ENCODE data around the gene OR5K1.

GRCh38 chr3:98513091-98513511 is 50.1 kb downstream of the OR5K1 start:
- TF ChIP-seq CTCF (IDR thresholded peaks at IDR 0.05), result no peak
- TF ChIP-seq POLR2A (IDR thresholded peaks at IDR 0.05), result no peak

Measured in ovary (tissue), 3 donors.